Measurements from ENCODE around the gene RNF227.

The RNF227 gene

DNA sequence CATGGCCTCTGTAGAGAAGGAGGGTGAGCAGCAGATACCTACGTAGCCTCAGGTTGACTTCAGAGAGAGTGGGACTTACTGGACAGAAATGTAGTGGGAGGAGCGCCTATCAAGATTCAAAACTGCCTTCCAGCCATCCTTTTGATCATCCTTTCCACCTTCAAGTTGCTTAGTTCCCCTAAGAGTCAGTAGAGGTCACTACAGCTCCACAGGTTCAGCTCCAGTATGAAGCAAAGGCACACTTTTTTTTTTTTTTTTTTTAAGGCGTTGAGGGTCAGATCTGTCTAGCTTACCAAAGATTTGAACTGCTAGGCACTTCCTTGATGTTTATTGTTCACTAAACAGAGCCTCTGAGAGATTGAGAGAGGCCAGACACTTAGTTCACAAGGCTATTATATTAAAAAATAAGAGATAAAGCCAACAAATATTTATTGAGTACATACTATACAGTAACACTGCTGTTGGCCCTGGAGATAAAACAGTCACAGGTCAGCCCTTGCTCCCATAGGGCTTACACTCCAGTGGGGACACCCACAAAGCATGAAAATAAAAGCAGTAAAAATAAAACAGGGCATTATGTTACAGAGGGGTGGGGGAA, 3.1 kb downstream of the RNF227 start:
- no peak overlapping the region for H2AFZ ChIP-seq (ENCODE audit: low read length)
- no peaks in the 10 kb centered on the region for H3K27me3 ChIP-seq (ENCODE audit: insufficient read depth, low read length, poor library complexity, severe bottlenecking)
- H3K9ac ChIP-seq (ENCODE audit: low read depth, low read length, poor library complexity, severe bottlenecking) = no peak overlapping the region
- H3K36me3 ChIP-seq (ENCODE audit: insufficient read depth, low read length) = peaks cover 47% of the 10 kb centered on the region; the same call in 1 of the 2 replicates
- H3K4me2 ChIP-seq (ENCODE audit: low read depth, low read length, poor library complexity, severe bottlenecking) = no peak overlapping the region
- no peak overlapping the region for H3K4me3 ChIP-seq (ENCODE audit: low read length, poor library complexity, severe bottlenecking)
- no peak for TF ChIP-seq EZH2phosphoT487 (IDR thresholded peaks at IDR 0.05; ENCODE audit: borderline replicate concordance)
- TF ChIP-seq, protein P1, sequence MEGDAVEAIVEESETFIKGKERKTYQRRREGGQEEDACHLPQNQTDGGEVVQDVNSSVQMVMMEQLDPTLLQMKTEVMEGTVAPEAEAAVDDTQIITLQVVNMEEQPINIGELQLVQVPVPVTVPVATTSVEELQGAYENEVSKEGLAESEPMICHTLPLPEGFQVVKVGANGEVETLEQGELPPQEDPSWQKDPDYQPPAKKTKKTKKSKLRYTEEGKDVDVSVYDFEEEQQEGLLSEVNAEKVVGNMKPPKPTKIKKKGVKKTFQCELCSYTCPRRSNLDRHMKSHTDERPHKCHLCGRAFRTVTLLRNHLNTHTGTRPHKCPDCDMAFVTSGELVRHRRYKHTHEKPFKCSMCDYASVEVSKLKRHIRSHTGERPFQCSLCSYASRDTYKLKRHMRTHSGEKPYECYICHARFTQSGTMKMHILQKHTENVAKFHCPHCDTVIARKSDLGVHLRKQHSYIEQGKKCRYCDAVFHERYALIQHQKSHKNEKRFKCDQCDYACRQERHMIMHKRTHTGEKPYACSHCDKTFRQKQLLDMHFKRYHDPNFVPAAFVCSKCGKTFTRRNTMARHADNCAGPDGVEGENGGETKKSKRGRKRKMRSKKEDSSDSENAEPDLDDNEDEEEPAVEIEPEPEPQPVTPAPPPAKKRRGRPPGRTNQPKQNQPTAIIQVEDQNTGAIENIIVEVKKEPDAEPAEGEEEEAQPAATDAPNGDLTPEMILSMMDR (conservative IDR thresholded peaks at IDR 0.05; ENCODE audit: low read length) = peak; percentile 89
- no peaks in the 10 kb centered on the region for H3K9me3 ChIP-seq (ENCODE audit: insufficient read depth, low read depth, low read length)
- H3K4me1 ChIP-seq (ENCODE audit: insufficient read depth, low read length, poor library complexity, severe bottlenecking) = peaks cover 22% of the 10 kb centered on the region
- H4K20me1 ChIP-seq (ENCODE audit: insufficient read depth, low read length, poor library complexity, severe bottlenecking) = peaks cover 4% of the 10 kb centered on the region
- peaks cover 10% of the 10 kb centered on the region; the same call in 1 of the 2 replicates for H3F3A ChIP-seq (ENCODE audit: low read depth)
- peaks cover 13% of the 10 kb centered on the region; the same call in 1 of the 2 replicates for H3K79me2 ChIP-seq (ENCODE audit: insufficient read depth, low read length)
- no peaks in the 10 kb centered on the region for H3K9me2 ChIP-seq (replicated peaks; ENCODE audit: low read depth, low read length)

DNA sequence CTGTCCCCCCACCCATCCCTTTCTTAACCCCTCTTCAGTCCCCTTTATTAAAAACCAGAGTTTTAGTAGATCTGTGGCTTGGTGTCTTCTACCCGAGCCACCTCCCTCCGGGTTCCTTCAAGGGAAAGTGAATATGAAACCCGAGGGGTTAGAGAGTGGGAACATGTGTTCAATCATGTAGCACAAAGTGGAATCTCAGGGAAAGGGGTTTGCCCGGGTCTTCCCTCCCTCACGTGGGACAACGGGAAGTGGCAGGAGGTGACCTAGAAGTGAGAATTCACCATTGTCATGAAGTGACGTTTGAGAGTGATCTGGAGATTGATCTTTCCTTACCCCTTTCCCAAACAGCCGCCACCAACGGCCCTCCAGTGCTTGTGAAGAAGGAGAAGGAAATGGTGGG, 5.0 kb downstream of the RNF227 start:
- TF ChIP-seq, protein P1 (conservative IDR thresholded peaks at IDR 0.05; ENCODE audit: low read length) = no peak
- no peak for TF ChIP-seq EZH2phosphoT487 (IDR thresholded peaks at IDR 0.05; ENCODE audit: borderline replicate concordance)
- H3K36me3 ChIP-seq (ENCODE audit: insufficient read depth, low read length) = peaks cover 66% of the 10 kb centered on the region; the same call in 1 of the 2 replicates
- H3K4me2 ChIP-seq (ENCODE audit: low read depth, low read length, poor library complexity, severe bottlenecking) = no peak overlapping the region
- no peaks in the 10 kb centered on the region for H3K9me2 ChIP-seq (replicated peaks; ENCODE audit: low read depth, low read length)
- H3K79me2 ChIP-seq (ENCODE audit: insufficient read depth, low read length) = peaks cover 7% of the 10 kb centered on the region; the same call in 1 of the 2 replicates
- no peak overlapping the region for H3K9ac ChIP-seq (ENCODE audit: low read depth, low read length, poor library complexity, severe bottlenecking)
- H3K4me3 ChIP-seq (ENCODE audit: low read length, poor library complexity, severe bottlenecking) = no peak overlapping the region
- no peak overlapping the region for H2AFZ ChIP-seq (ENCODE audit: low read length)
- H3K27me3 ChIP-seq (ENCODE audit: insufficient read depth, low read length, poor library complexity, severe bottlenecking) = no peaks in the 10 kb centered on the region
- peaks cover 4% of the 10 kb centered on the region for H4K20me1 ChIP-seq (ENCODE audit: insufficient read depth, low read length, poor library complexity, severe bottlenecking)
- H3K4me1 ChIP-seq (ENCODE audit: insufficient read depth, low read length, poor library complexity, severe bottlenecking) = peaks cover 14% of the 10 kb centered on the region
- H3K9me3 ChIP-seq (ENCODE audit: insufficient read depth, low read depth, low read length) = no peaks in the 10 kb centered on the region
- peaks cover 10% of the 10 kb centered on the region; the same call in 1 of the 2 replicates for H3F3A ChIP-seq (ENCODE audit: low read depth)

DNA sequence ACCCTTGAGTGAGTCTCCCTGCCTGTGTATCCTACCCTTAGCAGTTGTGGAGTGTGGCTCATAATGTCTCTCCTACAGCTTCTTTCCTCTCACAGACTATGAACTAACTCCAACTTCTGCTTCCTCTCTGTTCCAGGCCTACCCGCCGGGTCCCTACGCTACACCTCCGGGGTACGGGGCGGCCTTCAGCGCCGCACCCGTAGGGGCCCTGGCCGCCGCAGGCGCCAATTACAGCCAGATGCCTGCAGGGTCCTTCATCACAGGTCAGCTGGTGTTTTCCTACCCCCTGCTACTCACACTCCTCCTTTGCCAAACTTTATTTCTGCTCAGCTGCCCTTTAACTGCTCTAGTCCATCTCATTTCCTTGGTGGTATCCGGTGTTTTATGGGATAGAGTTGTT, 5.4 kb downstream of the RNF227 start:
- no peak overlapping the region for H3K4me2 ChIP-seq (ENCODE audit: low read depth, low read length, poor library complexity, severe bottlenecking)
- H2AFZ ChIP-seq (ENCODE audit: low read length) = no peak overlapping the region
- peaks cover 4% of the 10 kb centered on the region for H4K20me1 ChIP-seq (ENCODE audit: insufficient read depth, low read length, poor library complexity, severe bottlenecking)
- H3F3A ChIP-seq (ENCODE audit: low read depth) = peaks cover 10% of the 10 kb centered on the region; the same call in 1 of the 2 replicates
- H3K4me3 ChIP-seq (ENCODE audit: low read length, poor library complexity, severe bottlenecking) = no peak overlapping the region
- no peak for TF ChIP-seq EZH2phosphoT487 (IDR thresholded peaks at IDR 0.05; ENCODE audit: borderline replicate concordance)
- TF ChIP-seq, protein P1 (conservative IDR thresholded peaks at IDR 0.05; ENCODE audit: low read length) = no peak
- H3K36me3 ChIP-seq (ENCODE audit: insufficient read depth, low read length) = peaks cover 70% of the 10 kb centered on the region; the same call in 1 of the 2 replicates
- H3K9me2 ChIP-seq (replicated peaks; ENCODE audit: low read depth, low read length) = no peaks in the 10 kb centered on the region
- no peaks in the 10 kb centered on the region for H3K27me3 ChIP-seq (ENCODE audit: insufficient read depth, low read length, poor library complexity, severe bottlenecking)
- no peak overlapping the region for H3K9ac ChIP-seq (ENCODE audit: low read depth, low read length, poor library complexity, severe bottlenecking)
- no peaks in the 10 kb centered on the region for H3K9me3 ChIP-seq (ENCODE audit: insufficient read depth, low read depth, low read length)
- peaks cover 7% of the 10 kb centered on the region; the same call in 1 of the 2 replicates for H3K79me2 ChIP-seq (ENCODE audit: insufficient read depth, low read length)
- peaks cover 14% of the 10 kb centered on the region for H3K4me1 ChIP-seq (ENCODE audit: insufficient read depth, low read length, poor library complexity, severe bottlenecking)
